Panc1 (cell line): ENCODE results near the gene ENOPH1.

Experiments
- CTCF ChIP-seq: fragments of 450-650 bp; IDR thresholded peaks from 2 replicates; pipeline ENCODE4 v1.5.1; 2017; ENCODE audit warnings: mild to moderate bottlenecking
- POLR2AphosphoS5 ChIP-seq: IDR thresholded peaks from 2 replicates; pipeline ENCODE4 v1.6.1; 2012; ENCODE audit warnings: mild to moderate bottlenecking, low read depth, low read length, moderate library complexity
- TCF7L2 ChIP-seq: IDR thresholded peaks from 2 replicates; pipeline ENCODE4 v1.6.1; 2011; ENCODE audit warnings: mild to moderate bottlenecking, low read depth, low read length, inconsistent platforms
- TF ChIP-seq, protein P1 (sequence below), 2 experiments: IDR thresholded peaks; 2 replicates each; pipeline ENCODE4 v1.6.1; 2011 to 2012; ENCODE audit warnings: low read depth in 2 of 2, control low read depth in 1 of 2, low read length in 1 of 2, mild to moderate bottlenecking in 1 of 2, moderate library complexity in 1 of 2; ENCODE audit not compliant: insufficient read depth in 1 of 2

DNA sequence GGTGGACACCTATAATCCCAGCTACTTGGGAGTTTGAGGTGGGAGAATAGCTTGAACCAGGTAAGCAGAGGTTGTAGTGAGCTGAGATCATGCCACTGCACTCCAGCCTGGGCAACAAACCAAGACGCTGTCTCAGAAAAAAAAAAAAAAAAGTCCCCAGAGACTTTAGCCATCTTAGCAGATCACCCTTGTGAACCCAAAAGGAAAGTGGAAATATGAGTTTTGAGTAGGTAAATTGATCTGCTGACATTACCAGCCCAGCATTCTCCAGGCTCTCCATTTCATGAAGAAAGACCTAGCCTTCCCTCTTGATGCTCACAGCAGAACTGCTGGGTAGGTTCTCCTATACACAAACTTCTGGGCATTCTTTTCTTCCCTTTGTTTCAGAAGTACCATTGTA lies 32.1 kb upstream of the ENOPH1 start:
- TF ChIP-seq CTCF (no peak), POLR2AphosphoS5 (no peak), TCF7L2 (no peak)
- TF ChIP-seq, protein P1, sequence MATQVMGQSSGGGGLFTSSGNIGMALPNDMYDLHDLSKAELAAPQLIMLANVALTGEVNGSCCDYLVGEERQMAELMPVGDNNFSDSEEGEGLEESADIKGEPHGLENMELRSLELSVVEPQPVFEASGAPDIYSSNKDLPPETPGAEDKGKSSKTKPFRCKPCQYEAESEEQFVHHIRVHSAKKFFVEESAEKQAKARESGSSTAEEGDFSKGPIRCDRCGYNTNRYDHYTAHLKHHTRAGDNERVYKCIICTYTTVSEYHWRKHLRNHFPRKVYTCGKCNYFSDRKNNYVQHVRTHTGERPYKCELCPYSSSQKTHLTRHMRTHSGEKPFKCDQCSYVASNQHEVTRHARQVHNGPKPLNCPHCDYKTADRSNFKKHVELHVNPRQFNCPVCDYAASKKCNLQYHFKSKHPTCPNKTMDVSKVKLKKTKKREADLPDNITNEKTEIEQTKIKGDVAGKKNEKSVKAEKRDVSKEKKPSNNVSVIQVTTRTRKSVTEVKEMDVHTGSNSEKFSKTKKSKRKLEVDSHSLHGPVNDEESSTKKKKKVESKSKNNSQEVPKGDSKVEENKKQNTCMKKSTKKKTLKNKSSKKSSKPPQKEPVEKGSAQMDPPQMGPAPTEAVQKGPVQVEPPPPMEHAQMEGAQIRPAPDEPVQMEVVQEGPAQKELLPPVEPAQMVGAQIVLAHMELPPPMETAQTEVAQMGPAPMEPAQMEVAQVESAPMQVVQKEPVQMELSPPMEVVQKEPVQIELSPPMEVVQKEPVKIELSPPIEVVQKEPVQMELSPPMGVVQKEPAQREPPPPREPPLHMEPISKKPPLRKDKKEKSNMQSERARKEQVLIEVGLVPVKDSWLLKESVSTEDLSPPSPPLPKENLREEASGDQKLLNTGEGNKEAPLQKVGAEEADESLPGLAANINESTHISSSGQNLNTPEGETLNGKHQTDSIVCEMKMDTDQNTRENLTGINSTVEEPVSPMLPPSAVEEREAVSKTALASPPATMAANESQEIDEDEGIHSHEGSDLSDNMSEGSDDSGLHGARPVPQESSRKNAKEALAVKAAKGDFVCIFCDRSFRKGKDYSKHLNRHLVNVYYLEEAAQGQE (IDR thresholded peaks at IDR 0.05; ENCODE audit: insufficient read depth in 1 of 2, low read depth in 2 of 2, low read length in 1 of 2): no peak
